Inflammatory macrophage (primary cell): ENCODE measurements around the gene MAEA.
A peak's percentile ranks its signal among the peaks of the same experiment; 100 is the strongest.

Source experiments
- DNase-seq, 2 donors: peaks; one replicate each; pipeline ENCODE4 v3.0.0-alpha.2; 2020 to 2022
- total RNA-seq, 18 experiments: gene quantifications; one replicate each; lab custom pipeline; 2026; ENCODE audit warnings: mixed read lengths in 6 of 18, inconsistent platforms in 2 of 18; lab: John Stamatoyannopoulos, UW

MAEA gene
- 18.5 to 48.3 (median 36.0) reads per million in 18 experiments for total RNA-seq

DNA sequence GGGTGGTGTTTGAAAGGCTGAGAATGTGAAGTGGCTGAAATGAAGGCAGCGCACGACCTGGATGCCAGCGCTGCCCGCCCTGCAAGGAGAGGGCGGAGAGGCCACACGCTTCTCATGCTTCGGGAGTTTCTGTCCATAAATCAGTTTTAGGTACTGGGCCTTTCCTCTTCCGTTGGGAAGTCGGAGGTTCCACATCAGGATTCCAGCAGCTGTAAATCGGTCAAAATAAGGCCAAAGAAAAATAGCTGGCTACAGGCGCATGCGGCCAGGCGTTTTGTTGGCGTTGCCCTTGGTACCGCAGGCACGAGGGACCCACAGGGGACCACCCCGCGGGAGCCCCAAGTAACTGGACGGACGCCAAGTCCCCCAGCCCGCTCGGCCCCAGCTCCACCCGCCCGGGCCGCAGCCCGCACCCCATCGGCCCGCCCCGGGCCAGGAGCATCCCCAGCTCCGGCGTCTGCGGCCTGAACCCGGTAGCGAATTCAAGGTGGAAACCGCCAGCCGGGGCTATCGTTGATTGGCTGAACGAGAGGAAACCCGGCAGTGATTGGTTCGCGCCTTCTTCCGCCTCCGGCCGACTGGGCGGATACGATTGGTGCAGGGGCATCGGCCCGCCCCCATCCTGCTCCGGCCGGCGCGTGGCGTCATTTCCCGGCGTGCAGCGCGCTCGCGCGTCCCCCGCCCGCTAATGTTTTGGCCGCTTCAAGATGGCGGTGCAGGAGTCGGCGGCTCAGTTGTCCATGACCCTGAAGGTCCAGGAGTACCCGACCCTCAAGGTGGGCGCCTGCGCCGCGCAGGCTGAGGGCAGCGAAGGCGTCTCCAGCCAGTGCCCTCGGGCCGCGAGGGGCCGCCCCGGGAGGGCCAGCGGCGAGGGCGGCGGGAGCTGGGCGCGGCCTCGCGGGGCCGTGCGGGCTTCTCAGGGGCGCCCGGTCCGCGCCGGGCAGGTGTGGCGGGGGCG lies at the start of gene MAEA:
TSS of gene MAEA (plus strand) at position 685 of the 958 bp plus-strand sequence. CDS start at position 708, 23 bp downstream.
- DNase-seq = peak; percentile 98

GRCh38 chr4:1239950-1240307 lies 49.8 kb upstream of the MAEA start:
- no peak for DNase-seq

- DNase-seq = no peak
Observed at GRCh38 chr4:1240721-1241465, 48.8 kb upstream of the MAEA start.

- no peak for DNase-seq
Observed at GRCh38 chr4:1241466-1241935, 48.2 kb upstream of the MAEA start.

- no peak for DNase-seq
Observed at GRCh38 chr4:1241936-1242505, 47.7 kb upstream of the MAEA start.

GRCh38 chr4:1242506-1243450 lies 46.9 kb upstream of the MAEA start:
- DNase-seq = no peak

DNA sequence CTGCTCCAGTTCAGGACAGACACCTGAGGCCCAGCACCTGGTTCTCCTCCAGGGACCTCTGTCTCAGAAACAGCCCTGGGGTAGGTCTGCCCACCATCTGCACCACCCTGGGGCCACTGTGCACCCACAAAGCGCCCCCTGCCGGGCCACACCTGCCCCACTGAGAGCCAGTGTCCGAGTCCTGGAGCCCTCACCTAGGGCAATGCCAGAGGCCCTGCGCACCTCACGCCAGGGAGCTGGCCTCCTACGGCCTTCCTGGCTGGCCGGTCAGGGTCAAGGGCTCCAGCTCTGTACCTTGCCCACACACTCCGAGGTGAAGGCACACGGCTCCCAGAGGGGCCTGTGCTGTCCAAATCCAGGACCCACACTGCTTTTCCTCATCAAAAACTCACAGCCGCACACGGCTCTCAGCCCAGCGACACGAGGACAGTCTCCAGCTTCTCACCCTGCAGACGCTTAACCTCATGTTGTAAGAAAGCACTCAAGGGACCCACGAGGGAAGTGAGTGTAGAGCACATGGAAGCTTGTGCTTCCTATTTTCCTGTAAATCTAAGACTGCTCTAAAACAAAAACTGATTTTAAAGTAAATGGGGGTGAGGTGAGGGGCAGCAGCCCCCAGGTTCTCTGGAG lies 46.1 kb upstream of the MAEA start:
- DNase-seq = peak; percentile 68 to 81

- no peak for DNase-seq
Observed at GRCh38 chr4:1244081-1244977, 45.4 kb upstream of the MAEA start.

GRCh38 chr4:1244978-1245471 lies 44.7 kb upstream of the MAEA start:
- DNase-seq = no peak

DNA sequence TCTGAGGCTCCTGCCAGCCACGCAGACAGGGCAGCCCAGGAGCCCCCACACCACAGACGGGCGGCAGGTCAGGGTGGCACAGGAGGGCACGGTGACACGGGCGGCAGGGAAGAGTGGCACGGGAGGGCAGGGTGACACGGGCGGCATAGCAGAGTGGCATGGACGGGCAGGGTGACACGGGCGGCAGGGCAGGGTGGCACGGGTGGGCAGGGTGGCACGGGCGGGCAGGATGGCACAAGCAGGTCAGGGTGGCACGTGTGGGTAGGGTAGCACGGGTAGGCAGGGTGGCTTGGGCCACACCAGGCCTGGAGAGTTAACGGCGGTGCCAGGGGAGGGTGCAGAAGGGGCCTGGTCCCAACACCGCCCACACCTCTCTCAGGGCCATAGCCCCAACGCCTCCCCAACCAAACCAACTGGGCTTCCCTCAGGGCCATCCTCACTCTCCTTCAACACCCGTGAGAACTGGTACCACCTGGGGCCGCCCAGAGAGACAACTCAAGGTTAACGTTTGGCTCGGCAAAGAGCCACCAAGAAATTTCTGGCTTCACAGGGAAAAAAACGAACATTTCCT lies 44.1 kb upstream of the MAEA start:
- DNase-seq = no peak

DNA sequence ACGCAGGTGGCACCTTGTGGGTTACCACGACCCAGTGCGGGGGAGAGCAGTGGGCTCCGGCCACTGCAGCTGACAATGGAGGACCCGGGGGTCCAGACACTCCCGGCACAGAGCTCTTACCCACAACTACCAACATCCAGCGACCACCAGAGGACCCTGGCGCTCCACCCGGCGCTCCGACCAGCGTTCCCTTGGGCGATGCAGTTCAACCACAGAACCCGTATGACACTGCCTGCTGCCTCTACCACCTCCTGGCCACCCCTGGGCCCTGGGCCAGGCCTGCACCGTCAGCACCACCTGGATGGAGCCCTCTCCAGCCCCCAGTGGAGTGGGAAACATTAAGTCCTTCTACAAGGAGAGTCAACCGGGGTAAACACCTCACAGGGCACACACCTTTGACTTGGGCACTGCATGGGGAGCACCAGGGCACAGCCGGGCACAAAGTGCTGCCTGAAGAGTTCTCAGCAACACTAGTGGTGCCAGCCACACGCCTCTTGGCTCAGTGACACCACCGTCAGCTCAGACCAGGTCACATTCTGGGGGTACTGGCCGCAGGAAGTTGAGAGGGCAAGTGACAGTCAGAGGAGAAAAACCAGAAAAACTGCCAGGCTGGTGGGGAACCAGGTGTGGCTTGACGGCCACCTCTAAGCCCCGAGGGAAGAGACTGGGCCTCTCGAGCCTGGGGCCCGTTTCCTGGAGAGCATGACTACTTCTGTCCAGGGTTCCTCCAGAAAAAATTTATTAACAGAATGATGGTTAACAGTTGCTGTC lies 43.4 kb upstream of the MAEA start:
- no peak for DNase-seq

DNA sequence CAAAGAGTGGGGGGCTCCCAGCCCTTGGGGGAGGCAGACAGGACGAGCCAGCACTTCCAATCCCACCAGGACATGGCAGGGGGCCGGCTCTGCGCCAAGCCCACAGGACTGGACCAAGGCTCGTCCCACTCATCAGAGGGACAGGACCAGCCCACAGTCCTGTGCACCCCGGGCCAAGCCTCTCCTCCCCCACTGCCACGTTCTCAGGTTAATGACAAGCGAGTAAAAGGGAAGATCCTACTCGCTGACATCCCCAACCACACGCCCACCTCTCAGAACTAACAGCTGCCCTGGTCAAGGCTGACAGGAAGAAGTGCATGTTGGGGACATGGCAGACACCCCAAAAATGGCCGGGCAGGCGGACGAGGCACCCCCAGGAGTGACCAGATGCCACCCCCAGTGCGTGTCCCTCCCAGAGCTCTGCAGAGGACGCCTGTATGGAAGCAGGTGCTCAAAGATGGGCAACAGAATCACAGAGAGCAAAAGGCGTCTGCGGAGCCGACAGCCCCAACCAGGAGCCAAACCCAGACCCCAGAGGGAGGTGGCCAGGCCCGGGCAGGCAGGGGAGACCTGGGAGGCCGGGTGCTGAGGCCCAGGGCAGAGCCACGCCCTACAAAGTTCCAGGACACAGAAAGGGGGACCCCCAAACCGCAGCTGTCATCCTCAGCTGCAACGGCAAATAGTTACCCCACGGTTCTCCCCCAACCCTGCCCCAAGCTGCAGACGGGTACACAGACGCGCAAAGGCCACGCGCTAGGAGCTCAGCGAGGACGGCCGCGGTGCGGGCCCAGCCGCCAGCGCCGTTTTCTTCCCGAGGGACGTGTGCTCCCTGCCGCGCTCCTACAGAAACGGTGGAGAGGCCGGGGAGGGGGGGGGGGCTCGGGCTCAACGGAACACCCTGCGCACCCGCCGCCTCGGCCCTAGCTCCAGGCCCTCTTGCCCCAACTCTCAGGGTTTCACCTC lies 42.5 kb upstream of the MAEA start:
- DNase-seq = peak; percentile 59 to 81

GRCh38 chr4:1247864-1248244 lies 41.8 kb upstream of the MAEA start:
- DNase-seq = no peak

DNA sequence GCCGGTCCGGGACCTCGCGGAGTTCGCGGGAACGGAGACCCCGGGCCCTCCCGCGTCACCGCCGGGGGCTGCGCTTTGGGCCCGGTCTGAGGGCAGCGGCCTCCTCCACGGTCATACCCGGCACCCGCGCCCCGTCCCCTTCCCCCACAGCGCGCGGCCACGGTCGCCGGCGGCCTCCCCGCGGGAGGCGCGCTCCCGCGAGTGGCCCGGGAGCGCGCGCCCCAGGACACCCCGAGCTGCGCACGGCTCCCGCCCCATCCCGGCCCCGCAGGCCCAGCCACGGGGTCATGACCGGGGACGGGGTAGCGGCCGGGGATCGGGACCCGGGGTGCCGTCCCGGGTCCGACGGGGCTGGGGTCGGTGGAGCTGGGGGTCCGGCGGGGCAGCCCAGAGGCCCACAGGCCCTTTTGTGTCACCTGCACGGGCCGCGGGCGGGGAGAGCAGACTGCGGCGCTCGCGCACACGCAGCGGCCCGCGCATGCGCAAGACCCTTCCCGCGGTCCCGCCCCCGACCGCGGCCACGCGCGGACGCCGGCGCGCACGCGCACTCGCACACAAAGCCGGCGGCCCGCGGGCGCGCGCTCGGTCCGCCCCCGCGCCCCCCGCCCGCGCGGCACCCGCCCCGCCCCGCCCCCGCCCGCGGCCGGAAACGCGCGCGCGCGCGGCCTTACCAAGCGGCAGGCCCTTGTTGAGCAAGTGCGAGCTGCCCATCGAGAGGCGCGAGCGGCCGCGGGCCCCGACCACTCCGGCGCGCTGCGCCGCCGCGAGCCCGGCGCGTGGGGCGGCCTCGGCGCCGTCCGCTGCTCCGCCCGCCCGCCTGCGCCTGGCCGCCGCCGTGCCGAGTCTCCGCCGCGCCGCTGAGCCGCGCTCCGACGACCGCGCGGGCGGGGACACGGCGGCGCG lies 41.2 kb upstream of the MAEA start, which contains the start of gene CTBP1:
TSS of gene CTBP1 (minus strand) at position 886 of the 903 bp plus-strand sequence. CDS start 7,799 bp downstream, outside the sequence.
- DNase-seq = peak; percentile 76 to 91

- DNase-seq = peak; percentile 77 to 93
Observed at GRCh38 chr4:1249148-1249730, 40.5 kb upstream of the MAEA start.
